SKM-1 treated with dmso at 0.1 percent for 144 hours (cell line): ENCODE data around the gene ANTXR2.

ENCODE experiments used
- DNase-seq: peaks from one replicate; lab custom pipeline; 2025; ENCODE audit not compliant: unreplicated experiment; lab: John Stamatoyannopoulos, UW

Gene ANTXR2

GRCh38 chr4:79875344-79875899 lies 197.6 kb downstream of the ANTXR2 start:
- DNase-seq = no peak

GRCh38 chr4:79874197-79874596 lies 198.8 kb downstream of the ANTXR2 start:
- no peak for DNase-seq

GRCh38 chr4:79872738-79873137 lies 200.3 kb downstream of the ANTXR2 start:
- DNase-seq = no peak

- DNase-seq = no peak
Measured at GRCh38 chr4:79871961-79872360, 201.1 kb downstream of the ANTXR2 start.

- no peak for DNase-seq
Measured at GRCh38 chr4:79869597-79870237, 203.3 kb downstream of the ANTXR2 start.

- no peak for DNase-seq
Measured at GRCh38 chr4:79865201-79865597, 207.8 kb downstream of the ANTXR2 start.

GRCh38 chr4:79864500-79865200 lies 208.4 kb downstream of the ANTXR2 start:
- DNase-seq = no peak

GRCh38 chr4:79863333-79863732 lies 209.7 kb downstream of the ANTXR2 start:
- no peak for DNase-seq

- no peak for DNase-seq
Measured at GRCh38 chr4:79862821-79863220, 210.2 kb downstream of the ANTXR2 start.

- no peak for DNase-seq
Measured at GRCh38 chr4:79857811-79858210, 215.2 kb downstream of the ANTXR2 start.

GRCh38 chr4:79856196-79856595 lies 216.8 kb downstream of the ANTXR2 start:
- no peak for DNase-seq

GRCh38 chr4:79854856-79855502 lies 218.1 kb downstream of the ANTXR2 start:
- DNase-seq = no peak

GRCh38 chr4:79852305-79852730 lies 220.7 kb downstream of the ANTXR2 start:
- no peak for DNase-seq

- DNase-seq = no peak
Measured at GRCh38 chr4:79851625-79852304, 221.3 kb downstream of the ANTXR2 start.
